H1 (cell line): Measurements from ENCODE around the gene ITIH6. TPM values are rescaled to one million over a fixed set of nuclear protein-coding genes. Genes with fewer than 3 reads are reported as not detected.
A peak's percentile ranks its signal among the peaks of the same experiment; 100 is the strongest.

Experiments used
- CTCF ChIA-PET: fragments of 300-600 bp; sonication (Branson Sonifier 250); formaldehyde crosslinking; loops from one replicate; lab custom pipeline; 2021; ENCODE audit not compliant: partially characterized antibody; lab: Charles Lee
- POLR2A ChIA-PET: fragments of 300-600 bp; sonication (Branson Sonifier 250); formaldehyde crosslinking; loops from one replicate; lab custom pipeline; 2021; ENCODE audit warnings: inconsistent platforms; ENCODE audit not compliant: partially characterized antibody; lab: Charles Lee
- DNase-seq, 2 experiments: peaks; one replicate each; pipeline versions ENCODE4 v3.0.0 to v3.0.0-alpha.2; 2010 to 2022; ENCODE audit warnings: low spot score in 2 of 2, low read depth in 1 of 2, mixed read lengths in 1 of 2
- FAIRE-seq: peaks from 2 replicates; lab custom pipeline; 2011; peaks lifted over from hg19 to GRCh38; lab: Jason Lieb, UNC
- H2AFZ ChIP-seq: 2 replicates; pipeline ENCODE4 v1.8.1; 2012; ENCODE audit warnings: low read length, inconsistent platforms
- H2AK5ac ChIP-seq: 2 replicates; pipeline ENCODE4 v1.6.1; 2013; ENCODE audit warnings: low read depth, low read length
- H2BK120ac ChIP-seq: replicated peaks from 2 replicates; pipeline ENCODE3; 2013; ENCODE audit warnings: low read depth, low read length, inconsistent platforms
- H2BK12ac ChIP-seq: 2 replicates; pipeline ENCODE4 v1.6.1; 2013; ENCODE audit warnings: low read depth, low read length
- H2BK15ac ChIP-seq: 2 replicates; pipeline ENCODE4 v1.6.1; 2013; ENCODE audit warnings: low read length
- H2BK20ac ChIP-seq: 2 replicates; pipeline ENCODE4 v1.6.1; 2013; ENCODE audit warnings: low read length
- H2BK5ac ChIP-seq: 2 replicates; pipeline ENCODE4 v1.6.1; 2013; ENCODE audit warnings: low read depth, low read length
- H3K14ac ChIP-seq: 2 replicates; pipeline ENCODE4 v1.6.1; 2013; ENCODE audit warnings: inconsistent platforms; ENCODE audit not compliant: insufficient read length
- H3K18ac ChIP-seq: 2 replicates; pipeline ENCODE4 v1.6.1; 2013; ENCODE audit warnings: low read length; ENCODE audit errors: extremely low read depth
- H3K23ac ChIP-seq: 2 replicates; pipeline ENCODE4 v1.6.1; 2013; ENCODE audit warnings: inconsistent platforms; ENCODE audit not compliant: insufficient read length
- H3K23me2 ChIP-seq: 2 replicates; pipeline ENCODE4 v1.6.1; 2013; ENCODE audit warnings: low read depth, low read length
- H3K27ac ChIP-seq: 2 replicates; pipeline ENCODE4 v1.6.1; 2011; ENCODE audit warnings: low read depth, low read length, inconsistent platforms
- H3K27me3 ChIP-seq, 4 experiments: replicated peaks in 1 of 4; 1 replicate in 1 of 4; 2 replicates in 3 of 4; pipeline versions ENCODE4 v1.6.1 to v1.8.1; 2011 to 2013; ENCODE audit warnings: low read length in 3 of 4, mild to moderate bottlenecking in 3 of 4, inconsistent platforms in 2 of 4, mixed read lengths in 2 of 4, moderate library complexity in 1 of 4; ENCODE audit not compliant: control insufficient read depth in 3 of 4, insufficient read depth in 3 of 4; ENCODE audit errors: extremely low read depth in 1 of 4
- H3K36me3 ChIP-seq, 4 experiments: 2 replicates each; pipeline versions ENCODE4 v1.6.1 to v1.8.1; 2011 to 2013; ENCODE audit warnings: mild to moderate bottlenecking in 4 of 4, low read length in 3 of 4, moderate library complexity in 2 of 4, control low read depth in 1 of 4, inconsistent platforms in 1 of 4; ENCODE audit not compliant: insufficient read depth in 4 of 4, control insufficient read depth in 2 of 4
- H3K4ac ChIP-seq: replicated peaks from 2 replicates; pipeline ENCODE3; 2013; ENCODE audit warnings: low read length, low read depth, mixed read lengths, inconsistent platforms; ENCODE audit not compliant: insufficient read length
- H3K4me1 ChIP-seq, 4 experiments: replicated peaks in 1 of 4; 1 replicate in 1 of 4; 2 replicates in 3 of 4; pipeline versions ENCODE4 v1.6.1 to v1.8.1; 2011 to 2013; ENCODE audit warnings: low read length in 3 of 4, inconsistent platforms in 2 of 4, mixed read lengths in 1 of 4; ENCODE audit not compliant: insufficient read depth in 4 of 4, control insufficient read depth in 3 of 4
- H3K4me2 ChIP-seq, 2 experiments: 2 replicates each; pipeline versions ENCODE4 v1.6.1 to v1.8.1; 2011 to 2013; ENCODE audit warnings: low read depth in 2 of 2, low read length in 2 of 2, control low read depth in 1 of 2, inconsistent platforms in 1 of 2, mild to moderate bottlenecking in 1 of 2; ENCODE audit not compliant: insufficient read depth in 1 of 2
- H3K4me3 ChIP-seq, 4 experiments: fragments of 200-600, 300-600 bp in 1 of 4; sonication (generic), shearing (Covaris generic), sonication (Bioruptor Twin) in 1 of 4; 2 replicates each; pipeline versions ENCODE4 v1.5.1 to v1.8.1; 2011 to 2016; ENCODE audit warnings: low read length in 4 of 4, low read depth in 3 of 4, control low read depth in 2 of 4, inconsistent platforms in 2 of 4, mild to moderate bottlenecking in 2 of 4, mixed read lengths in 1 of 4, moderate library complexity in 1 of 4; ENCODE audit not compliant: insufficient read depth in 2 of 4; ENCODE audit errors: extremely low read depth in 1 of 4
- H3K56ac ChIP-seq: replicated peaks from 2 replicates; pipeline ENCODE3; 2013; ENCODE audit warnings: low read depth, mild to moderate bottlenecking, mixed read lengths, low read length, inconsistent platforms; ENCODE audit not compliant: insufficient read length
- H3K79me1 ChIP-seq: 2 replicates; pipeline ENCODE4 v1.6.1; 2013; ENCODE audit warnings: low read depth, low read length, control low read depth
- H3K79me2 ChIP-seq, 2 experiments: 2 replicates each; pipeline versions ENCODE4 v1.6.1 to v1.8.1; 2012 to 2013; ENCODE audit warnings: low read length in 2 of 2, mild to moderate bottlenecking in 2 of 2, inconsistent platforms in 1 of 2; ENCODE audit not compliant: insufficient read depth in 2 of 2, control insufficient read depth in 1 of 2
- H3K9ac ChIP-seq, 4 experiments: replicated peaks in 1 of 4; 1 replicate in 1 of 4; 2 replicates in 3 of 4; pipeline versions ENCODE4 v1.6.1 to v1.8.1; 2011 to 2013; ENCODE audit warnings: low read depth in 3 of 4, low read length in 3 of 4, control low read depth in 2 of 4, mild to moderate bottlenecking in 2 of 4, moderate library complexity in 2 of 4, inconsistent platforms in 1 of 4; ENCODE audit errors: extremely low read depth in 1 of 4
- H3K9me3 ChIP-seq, 2 experiments: 2 replicates each; pipeline versions ENCODE4 v1.6.1 to v1.8.1; 2012 to 2013; ENCODE audit warnings: mild to moderate bottlenecking in 2 of 2, moderate library complexity in 2 of 2, control low read depth in 1 of 2, inconsistent platforms in 1 of 2, low read depth in 1 of 2, low read length in 1 of 2, mixed read lengths in 1 of 2; ENCODE audit not compliant: insufficient read depth in 2 of 2
- H4K20me1 ChIP-seq, 2 experiments: replicated peaks in 1 of 2; 2 replicates each; pipeline versions ENCODE3 to v1.8.1; 2011 to 2013; ENCODE audit warnings: inconsistent platforms in 2 of 2, low read length in 2 of 2, mild to moderate bottlenecking in 1 of 2; ENCODE audit not compliant: insufficient read depth in 2 of 2, control insufficient read depth in 1 of 2
- H4K5ac ChIP-seq: 2 replicates; pipeline ENCODE4 v1.6.1; 2013; ENCODE audit warnings: low read length, low read depth, mixed read lengths, inconsistent platforms; ENCODE audit not compliant: insufficient read length
- H4K8ac ChIP-seq: 2 replicates; pipeline ENCODE4 v1.8.0; 2013; ENCODE audit warnings: mild to moderate bottlenecking, moderate library complexity, low read length, inconsistent platforms; ENCODE audit not compliant: insufficient read depth; ENCODE audit errors: extremely low read depth
- H4K91ac ChIP-seq: replicated peaks from 2 replicates; pipeline ENCODE3; 2013; ENCODE audit warnings: low read length, mixed read lengths, inconsistent platforms; ENCODE audit not compliant: insufficient read length
- CHD1 ChIP-seq: IDR thresholded peaks from 2 replicates; pipeline ENCODE4 v1.6.1; 2012; ENCODE audit warnings: low read depth, low read length, improper control_type of control experiment
- FOSL1 ChIP-seq: IDR thresholded peaks from 2 replicates; pipeline ENCODE4 v1.6.1; 2011; ENCODE audit warnings: mild to moderate bottlenecking, low read depth, low read length, moderate library complexity; ENCODE audit not compliant: insufficient read depth
- JUN ChIP-seq: IDR thresholded peaks from 2 replicates; pipeline ENCODE4 v1.6.1; 2011; ENCODE audit warnings: low read depth, mild to moderate bottlenecking, improper control_type of control experiment, low read length
- WGBS, 2 experiments: shearing (Covaris generic) in 1 of 2; methylation state at CpG; one replicate each; pipeline versions ENCODE4 v1.1.6 to v1.1.7; 2013 to 2015; ENCODE audit warnings: low lambda C conversion rate in 2 of 2, mixed read lengths in 2 of 2, inconsistent platforms in 1 of 2, low coverage in 1 of 2, missing lambda C conversion rate in 1 of 2; ENCODE audit not compliant: insufficient replicate concordance in 2 of 2, insufficient coverage in 1 of 2, insufficient read length in 1 of 2; ENCODE audit errors: extremely low coverage in 1 of 2, missing lambda C conversion rate in 1 of 2; 5-methylcytosine and 5-hydroxymethylcytosine counted together
- polyA plus RNA-seq, 7 experiments: library from polyadenylated mRNA; depleted of rRNA in 3 of 7; stranded (reverse) in 5 of 7; unstranded in 2 of 7; fragments of >200 nt in 5 of 7; fragments of 200-250 nt in 2 of 7; gene quantifications; 1 replicate in 5 of 7; 2 replicates in 1 of 7; 4 replicates in 1 of 7; pipeline versions ENCODE4 v1.2.1 to v1.2.3, GENCODE V29; 2011 to 2013; ENCODE audit warnings: missing spikeins in 2 of 7, mixed read lengths in 2 of 7
- total RNA-seq: library from RNA; stranded (reverse); fragmentation: NEBNext Ultra II Directional; extraction: Animal tissue kit (Norgen Biotek cat#: 25700); gene quantifications from 2 replicates; pipeline ENCODE4 v1.2.1, GENCODE V29; 2021

ITIH6 gene
- total and polyA plus RNA-seq, 2 of the 8 experiments (the other 6 are each of a cell fraction or from before 2014, with no cell fraction given), result 0.02 TPM; not detected in 1

GRCh38 chrX:54746928-54747327 is 51.1 kb downstream of the ITIH6 start:
- H2BK20ac ChIP-seq, result no peak overlapping the region
- H2BK15ac ChIP-seq, result no peak overlapping the region
- H2AFZ ChIP-seq, result peak overlapping the region; percentile 22; the same call in 1 of the 2 replicates
- H2BK12ac ChIP-seq, result no peak overlapping the region
- H2BK120ac ChIP-seq, result no peak overlapping the region
- H3K27ac ChIP-seq, result no peak overlapping the region
- H3K79me2 ChIP-seq, result no peaks in the 10 kb centered on the region
- no peak overlapping the region for H3K23ac ChIP-seq
- no peaks in the 10 kb centered on the region for H3K23me2 ChIP-seq
- no peaks in the 10 kb centered on the region for H3K79me1 ChIP-seq
- no peaks in the 10 kb centered on the region for H3K36me3 ChIP-seq
- H3K9ac ChIP-seq, result no peak overlapping the region
- no peak overlapping the region for H4K5ac ChIP-seq
- H2BK5ac ChIP-seq, result no peak overlapping the region
- H3K4me2 ChIP-seq, result no peak overlapping the region
- no peak overlapping the region for H4K8ac ChIP-seq
- H4K91ac ChIP-seq, result no peak overlapping the region
- no peak overlapping the region for H3K14ac ChIP-seq
- H3K56ac ChIP-seq, result no peak overlapping the region
- POLR2A ChIA-PET, result no interaction called here
- no peaks in the 10 kb centered on the region for H3K9me3 ChIP-seq
- 100% methylated on average over 2 of the region's 2 CpGs; no CpG with 5 or more reads in 1 of the 2 experiments for WGBS, 2 experiments
- DNase-seq, result no peak
- no peaks in the 10 kb centered on the region for H3K4me1 ChIP-seq
- no peak overlapping the region for H2AK5ac ChIP-seq
- H3K4ac ChIP-seq, result no peak overlapping the region
- no peak overlapping the region for H3K4me3 ChIP-seq
- TF ChIP-seq FOSL1 (no peak), JUN (no peak), CHD1 (no peak)
- TF ChIP-seq, all 59 proteins: peak for 0
- CTCF ChIA-PET, result no interaction called here
- FAIRE-seq, result no peak
- Histone ChIP-seq H3K18ac (no peak overlapping the region), H3K27me3 (no peaks in the 10 kb centered on the region), H4K20me1 (no peaks in the 10 kb centered on the region)
